ENCODE results near the gene STAT3.

DNA sequence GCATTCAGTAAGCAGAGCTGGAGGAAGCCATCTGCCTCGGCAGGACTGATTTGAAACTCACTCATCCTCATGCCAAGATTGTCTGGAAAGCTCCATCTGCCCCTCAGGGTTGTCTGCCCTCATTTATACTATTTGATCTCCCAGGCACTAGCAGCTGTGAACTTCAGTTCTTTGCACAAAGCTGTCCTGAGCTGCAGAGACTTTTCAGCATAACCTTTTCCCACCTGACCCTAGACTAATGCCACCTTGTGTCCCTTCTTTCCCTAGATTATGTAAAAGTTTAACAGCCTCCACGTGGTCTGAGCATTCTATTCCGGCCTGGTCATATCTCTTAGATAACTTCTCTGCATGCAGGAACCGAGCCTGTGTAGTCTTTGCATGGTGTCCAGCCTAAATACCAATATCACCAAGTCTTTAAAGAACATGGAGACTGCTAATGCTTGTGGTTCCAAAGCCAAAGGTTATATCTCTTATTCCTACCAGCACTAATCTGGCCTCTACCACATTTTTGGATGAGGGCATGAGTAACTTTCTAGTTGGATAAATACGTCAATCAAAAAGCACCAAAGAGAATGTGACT is 70.9 kb downstream of the STAT3 start:
- TF ChIP-seq EP300 (IDR thresholded peaks at IDR 0.05): no peak
- TF ChIP-seq CTCF (IDR thresholded peaks at IDR 0.05): no peak
- TF ChIP-seq POLR2AphosphoS5 (IDR thresholded peaks at IDR 0.05): no peak
